NCI-H2107 treated with DMSO at 0.1 percent for 48 hours (cell line): Measurements from ENCODE around the gene VAMP5.
"Not testable (repeated sequence)": the region's sequence is repeated elsewhere in the genome, so short reads cannot be mapped to it uniquely, and the experiment has no call there.

ENCODE experiments used
- DNase-seq: peaks from one replicate; lab custom pipeline; 2025; ENCODE audit not compliant: unreplicated experiment; lab: John Stamatoyannopoulos, UW

The VAMP5 gene

DNA sequence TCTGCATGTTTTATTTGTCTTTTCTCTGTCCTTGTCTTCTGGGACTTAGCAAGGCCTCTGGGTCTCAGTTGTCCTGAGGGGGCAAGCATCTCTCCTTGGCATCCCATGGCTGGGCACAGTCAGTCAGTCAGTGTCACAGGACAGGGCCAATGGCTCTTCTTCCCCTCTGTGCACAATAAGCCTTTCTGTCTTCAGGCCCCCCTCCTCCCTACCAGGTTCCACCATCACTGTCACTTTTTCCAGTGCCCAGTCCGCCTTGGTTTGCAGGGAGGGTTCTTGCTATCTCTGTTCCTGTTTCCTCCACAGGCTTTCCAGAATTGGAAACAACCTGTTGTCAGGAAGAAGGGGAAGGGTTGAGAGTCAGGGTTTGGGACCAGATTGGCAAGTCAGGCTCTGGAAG, 1.7 kb upstream of the VAMP5 start:
- no peak for DNase-seq

DNA sequence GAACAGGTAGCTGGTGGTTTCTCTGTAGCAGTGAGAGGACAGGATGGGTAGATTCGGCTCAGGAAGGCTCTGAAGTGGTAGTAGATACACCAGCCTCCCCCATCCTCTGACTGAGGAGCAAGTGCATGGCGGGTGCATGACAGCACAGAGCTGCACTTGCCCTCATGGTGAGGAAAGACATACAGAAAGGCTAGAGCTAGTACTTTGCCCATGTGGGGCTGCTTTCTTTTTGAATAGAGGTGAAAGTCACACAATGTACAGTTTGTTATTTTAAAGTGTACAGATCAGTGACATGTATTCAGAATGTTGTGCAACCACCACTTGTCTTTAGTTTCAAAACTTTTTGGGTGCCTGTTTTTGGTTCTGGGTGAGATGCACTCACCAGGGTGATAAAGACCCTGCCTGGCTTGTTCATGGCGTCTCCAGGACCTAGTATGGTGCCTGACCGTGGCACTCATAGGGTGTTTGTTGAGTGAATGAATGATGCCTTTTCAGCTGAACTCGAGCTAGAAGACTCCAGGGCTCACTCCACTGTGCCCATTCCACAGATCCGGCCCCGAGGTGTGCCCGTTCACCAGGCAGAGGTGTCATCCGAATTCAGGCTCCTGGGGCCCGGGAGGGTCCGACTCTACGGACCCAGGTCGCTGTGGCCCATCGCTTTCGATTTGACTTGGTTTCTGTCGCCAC, 421 bp upstream of the VAMP5 start:
- no peak for DNase-seq

DNA sequence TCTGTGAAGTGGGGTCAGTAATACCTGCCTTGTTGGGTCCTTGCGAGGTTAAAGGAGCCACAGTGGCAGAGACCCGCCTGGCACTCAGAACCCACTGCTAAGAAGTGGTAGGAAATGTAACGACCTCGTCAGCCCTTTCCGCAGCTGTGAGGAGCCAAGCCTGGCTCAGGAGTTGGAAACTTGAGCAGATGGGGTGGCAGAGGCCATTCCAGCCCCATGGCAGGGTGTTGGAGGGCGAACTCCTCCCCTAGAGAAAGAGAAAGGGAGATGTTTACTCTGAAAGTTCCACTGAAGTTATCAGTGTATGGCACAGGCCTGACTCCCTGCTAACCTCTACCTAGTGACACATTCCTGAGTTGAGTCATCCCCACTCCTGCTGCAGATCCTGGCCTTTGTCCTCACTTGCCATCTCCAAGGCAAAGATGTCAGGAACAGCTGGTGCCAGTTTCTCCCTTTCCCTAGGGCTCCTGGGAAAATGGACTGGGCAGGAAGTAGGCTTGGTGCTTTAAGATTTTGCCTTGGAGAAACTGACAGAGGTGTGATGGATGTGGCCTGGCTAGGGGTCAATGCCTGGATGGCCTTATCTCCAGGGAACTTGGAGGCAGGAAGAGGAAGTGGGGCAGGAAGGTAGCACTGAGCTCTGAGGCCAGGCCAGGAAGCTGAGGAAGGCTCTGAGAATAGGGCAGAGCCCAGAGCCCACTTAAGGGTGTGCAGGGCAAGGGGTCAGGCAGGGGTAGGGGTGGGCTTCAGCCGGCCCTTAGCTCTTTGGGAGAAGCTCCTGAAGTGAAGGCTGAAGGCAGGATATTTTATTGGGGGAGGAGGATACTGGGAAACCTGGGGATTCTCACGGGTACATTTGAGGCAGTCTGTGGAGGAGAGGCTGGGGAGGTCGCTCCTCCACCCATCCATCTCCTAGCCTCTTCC, 888 bp downstream of the VAMP5 start:
- no peak for DNase-seq

DNA sequence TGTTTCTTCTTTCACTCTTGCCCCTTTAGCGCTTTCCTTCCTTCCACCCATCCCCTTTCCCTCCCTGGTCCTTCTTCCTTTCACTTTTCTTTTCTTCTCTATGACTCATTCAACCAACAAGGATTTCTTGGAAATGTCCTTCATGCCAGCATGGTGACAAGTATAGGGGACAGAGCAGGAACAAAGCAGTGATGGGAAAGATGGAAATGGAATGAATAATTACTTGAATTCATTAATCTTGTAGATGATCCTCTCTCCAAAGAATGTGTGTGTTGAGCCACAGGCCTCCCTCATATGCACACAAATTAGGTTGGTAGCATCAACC, 1.5 kb downstream of the VAMP5 start:
- no peak for DNase-seq

DNA sequence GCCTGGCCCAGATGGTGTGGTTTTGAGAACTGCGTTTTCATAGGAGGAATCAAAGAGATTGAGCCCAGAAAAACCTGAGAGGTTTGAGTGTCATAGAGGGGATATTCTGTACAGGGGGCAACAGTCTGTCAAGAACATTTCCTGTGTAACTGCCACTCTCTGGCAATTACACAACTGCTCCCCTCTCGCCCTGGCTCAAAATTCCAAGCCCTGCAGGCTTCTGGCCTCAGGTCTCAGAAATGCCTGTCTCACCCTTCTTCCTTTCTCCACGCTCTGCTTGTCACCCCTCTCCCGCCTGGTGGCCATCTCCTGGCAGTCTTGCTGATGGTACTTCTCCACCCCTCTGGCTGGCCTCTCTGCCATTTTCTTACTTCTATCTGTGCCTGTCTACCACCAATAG, 4.0 kb downstream of the VAMP5 start:
- no peak for DNase-seq

DNA sequence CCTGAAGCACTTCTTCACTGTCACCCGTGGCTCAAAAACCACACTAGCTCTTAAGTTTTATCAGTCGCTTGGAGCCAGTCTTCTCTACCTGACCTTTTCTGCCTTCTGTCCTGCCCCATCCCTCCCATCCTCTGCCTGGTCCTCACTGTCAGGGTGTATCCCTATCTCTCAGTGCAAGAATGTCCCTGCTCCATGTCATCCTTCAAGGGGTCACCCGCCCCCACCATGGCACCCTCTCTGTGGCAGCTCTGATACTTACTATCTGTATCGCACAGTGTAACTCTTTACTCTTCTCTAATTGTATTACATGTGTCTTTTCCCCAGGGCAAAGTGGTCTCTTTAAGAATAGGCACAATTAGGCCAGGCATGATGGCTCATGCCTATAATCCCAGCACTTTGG, 4.4 kb downstream of the VAMP5 start:
- no peak for DNase-seq

DNA sequence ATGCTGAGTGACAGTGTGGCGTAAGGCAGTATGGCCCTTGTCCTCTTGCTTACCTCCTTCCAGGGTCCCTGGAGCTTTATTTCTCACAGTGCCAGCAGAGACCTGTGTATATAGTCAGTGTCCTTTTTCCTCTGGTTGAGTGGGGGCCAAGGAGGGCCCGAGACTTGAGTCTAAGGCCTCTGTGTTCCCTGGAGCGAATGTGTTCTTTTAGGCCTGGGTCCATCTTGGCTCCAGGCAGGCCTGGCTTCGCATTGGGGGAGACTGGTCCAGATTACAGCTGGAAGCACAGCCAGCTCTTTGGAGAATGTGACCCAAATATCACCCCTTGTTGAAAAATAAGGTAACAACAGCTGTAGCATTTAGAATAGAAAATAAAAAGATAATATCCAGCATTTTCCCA, 5.0 kb downstream of the VAMP5 start:
- no peak for DNase-seq

DNA sequence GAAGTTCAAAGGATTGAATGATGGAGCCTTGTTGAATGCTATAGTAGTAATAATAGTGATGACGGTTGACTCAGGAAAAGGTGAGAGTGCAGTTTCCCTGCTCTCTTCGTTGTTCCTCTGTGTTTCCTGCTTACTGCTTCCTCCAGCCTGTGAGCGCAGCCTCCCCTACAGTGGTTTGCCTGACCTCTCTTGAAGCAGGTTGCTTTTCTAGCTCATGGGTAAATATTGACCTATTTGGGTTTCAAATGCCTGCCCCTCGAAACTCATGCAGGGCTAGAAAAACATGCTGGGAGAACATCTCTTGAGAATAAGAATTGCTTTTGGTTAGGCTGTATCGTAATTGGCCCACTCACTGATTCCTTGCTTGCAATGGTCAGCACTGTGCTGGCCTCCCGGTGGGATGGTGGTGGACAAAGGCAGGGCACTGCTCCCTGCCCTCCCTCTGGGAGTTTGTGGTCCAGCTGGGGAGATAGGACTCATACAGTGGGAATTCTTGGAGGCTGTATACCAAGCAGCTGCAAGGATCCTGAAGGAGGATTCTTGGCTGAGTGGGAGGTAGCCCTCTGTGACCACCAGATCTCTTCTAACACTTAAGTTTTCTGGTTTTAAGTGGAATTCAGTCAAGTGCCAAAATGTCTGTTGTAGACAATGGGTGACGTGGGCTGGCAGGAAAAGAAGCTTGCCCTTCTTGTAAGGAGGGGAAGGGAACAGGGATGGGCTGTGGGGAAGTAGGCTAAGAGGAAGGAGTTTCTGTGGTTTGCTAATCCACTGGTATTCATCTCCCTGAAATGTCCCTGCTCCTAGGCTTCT, 6.0 kb downstream of the VAMP5 start:
- DNase-seq, result no peak

DNA sequence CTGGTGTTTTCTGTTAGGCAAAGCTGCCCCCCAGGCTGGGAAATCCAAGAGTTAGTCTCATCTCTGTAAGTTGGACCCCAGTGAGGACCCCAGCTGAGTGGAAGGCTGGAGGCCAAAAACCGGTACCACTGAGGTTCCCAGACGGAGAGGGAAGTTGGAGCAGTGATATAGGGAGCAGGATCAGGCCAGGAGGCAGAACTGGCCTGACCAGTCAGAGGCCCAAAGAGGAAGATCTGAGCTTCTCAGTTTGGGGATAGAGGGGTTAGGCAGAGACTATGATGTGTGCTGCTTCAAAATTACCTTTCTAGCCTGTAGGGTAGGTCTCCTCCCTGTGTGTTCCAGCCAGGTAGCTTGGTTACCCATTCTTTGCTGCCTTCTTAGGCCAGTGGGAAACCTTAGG, 6.7 kb downstream of the VAMP5 start:
- DNase-seq, result no peak

DNA sequence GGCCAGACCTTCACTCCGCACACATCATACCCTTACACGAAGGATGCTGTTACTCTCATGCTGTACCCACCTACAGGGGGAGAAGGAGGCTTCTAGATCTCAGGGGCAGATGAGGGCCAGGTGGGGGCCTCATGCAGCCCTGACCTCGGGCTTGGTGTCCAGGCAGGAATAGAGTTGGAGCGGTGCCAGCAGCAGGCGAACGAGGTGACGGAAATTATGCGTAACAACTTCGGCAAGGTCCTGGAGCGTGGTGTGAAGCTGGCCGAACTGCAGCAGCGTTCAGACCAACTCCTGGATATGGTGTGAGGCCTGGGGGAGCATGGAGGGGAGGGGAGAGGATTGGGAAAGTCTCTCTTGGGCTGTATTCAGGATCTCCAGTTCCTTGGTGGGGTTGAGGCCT, 7.3 kb downstream of the VAMP5 start:
- DNase-seq, result no peak

DNA sequence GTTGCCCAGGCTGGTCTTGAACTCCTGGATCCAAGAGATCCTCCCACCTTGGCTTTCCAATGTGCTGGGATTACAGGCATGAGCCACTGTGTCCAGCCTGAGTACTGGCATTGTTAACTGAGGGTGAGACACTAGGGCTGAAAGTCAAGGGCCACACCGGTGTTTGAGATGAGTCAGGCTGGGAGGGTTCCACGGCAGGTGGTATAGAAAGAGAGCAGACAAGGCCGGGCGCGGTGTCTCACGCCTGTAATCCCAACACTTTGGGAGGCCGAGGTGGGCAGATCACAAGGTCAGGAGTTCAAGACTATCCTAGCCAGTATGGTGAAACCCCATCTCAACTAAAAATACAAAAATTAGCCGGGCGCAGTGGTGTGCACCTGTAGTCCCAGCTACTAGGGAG, 8.1 kb downstream of the VAMP5 start:
- DNase-seq, result not testable (repeated sequence)

DNA sequence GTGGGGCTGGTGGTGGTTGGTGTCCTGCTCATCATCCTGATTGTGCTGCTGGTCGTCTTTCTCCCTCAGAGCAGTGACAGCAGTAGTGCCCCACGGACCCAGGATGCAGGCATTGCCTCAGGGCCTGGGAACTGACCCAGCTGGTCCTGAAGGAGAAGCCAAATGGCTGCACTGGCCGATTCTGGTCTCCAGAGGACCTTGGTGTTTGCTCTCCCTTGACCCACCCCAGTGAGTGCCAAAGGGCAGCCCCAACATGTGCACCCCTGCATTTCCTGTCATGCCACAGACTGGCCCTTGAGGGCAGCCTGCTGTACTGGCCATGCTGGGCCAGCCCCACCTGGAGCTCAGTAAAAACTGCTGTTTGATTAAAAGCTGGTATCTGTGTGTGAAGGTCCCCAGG, 8.8 kb downstream of the VAMP5 start:
- DNase-seq, result no peak

DNA sequence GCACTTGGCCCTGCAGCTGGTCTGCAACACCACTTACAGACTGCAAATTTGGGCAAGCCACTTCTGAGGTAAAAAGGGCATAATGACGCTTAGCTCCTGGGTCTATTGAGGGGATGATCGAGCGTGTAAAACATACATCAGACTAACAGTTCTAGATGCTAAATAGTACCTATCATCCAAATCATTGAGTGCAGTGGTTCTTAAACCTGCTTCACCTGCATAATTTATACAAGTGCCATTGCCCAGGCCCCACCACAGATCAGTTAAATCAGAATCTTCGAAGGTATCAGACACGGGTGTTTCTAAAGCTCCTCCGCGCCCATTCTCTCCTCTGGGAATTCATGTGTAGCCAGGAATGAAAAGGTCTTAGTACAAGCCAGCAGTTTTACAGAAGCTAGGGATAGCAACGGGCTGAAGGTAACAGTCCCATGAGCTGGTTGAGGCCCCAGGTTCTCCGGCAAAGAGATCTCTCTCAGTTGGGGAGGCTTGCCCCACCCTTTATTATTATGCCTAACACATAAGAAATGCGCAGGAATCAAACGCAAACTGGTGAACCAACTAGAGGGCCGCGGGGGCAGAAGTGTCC, 10.6 kb downstream of the VAMP5 start:
- DNase-seq, result no peak

DNA sequence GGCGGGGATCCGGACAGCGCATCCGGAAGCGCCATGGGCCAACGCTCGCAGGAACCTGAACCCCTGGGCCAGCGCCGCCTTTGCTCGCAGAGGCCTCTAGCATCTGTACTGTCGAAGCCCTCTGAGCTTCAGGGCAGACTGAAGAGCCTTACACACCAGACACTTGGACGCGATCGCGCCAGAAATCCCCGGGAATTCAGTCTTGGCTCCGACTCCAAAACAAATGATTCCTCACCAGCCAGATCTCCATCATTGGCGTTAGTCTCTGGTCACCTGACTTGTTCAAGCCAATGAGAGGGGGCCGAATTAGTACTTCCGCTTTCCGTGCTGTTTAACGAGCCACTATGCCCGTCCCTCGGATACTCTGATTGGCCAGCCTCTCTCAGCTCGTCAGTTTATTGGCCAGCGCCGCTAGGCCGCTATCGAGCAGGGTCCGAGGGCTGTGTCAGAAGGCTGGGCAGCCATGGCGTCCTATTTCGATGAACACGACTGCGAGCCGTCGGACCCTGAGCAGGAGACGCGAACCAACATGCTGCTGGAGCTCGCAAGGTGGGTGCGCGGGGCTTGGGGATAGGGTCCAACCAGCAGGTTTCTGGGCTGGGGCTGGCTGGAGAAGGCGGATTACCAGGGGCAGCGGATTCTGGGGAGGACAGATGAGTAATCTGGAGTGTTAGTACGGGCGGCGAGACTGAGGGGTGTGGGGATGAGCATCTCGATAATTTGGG, 11.2 kb downstream of the VAMP5 start, which contains the start of gene RNF181:
Gene RNF181, plus strand, starts transcription at position 445 of the 725 bp plus-strand sequence. Its CDS starts 19 bp downstream, at position 464.
- DNase-seq, result peak; percentile 98

DNA sequence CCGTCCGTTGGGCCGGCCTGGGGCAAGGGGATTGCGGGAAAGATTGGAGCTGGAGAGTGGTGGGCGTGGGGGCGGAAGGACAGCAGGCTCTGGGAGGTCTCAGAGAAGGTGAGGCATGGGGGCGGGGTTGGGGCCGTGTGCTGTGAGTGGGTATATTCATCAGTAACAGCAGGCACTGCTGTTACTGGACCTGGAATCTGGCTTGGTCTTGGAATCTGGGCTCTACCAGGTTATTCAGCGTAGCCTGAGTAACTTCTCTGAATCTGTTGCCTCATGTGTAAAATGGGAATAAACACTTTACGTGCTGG, 11.7 kb downstream of the VAMP5 start:
- DNase-seq, result no peak

DNA sequence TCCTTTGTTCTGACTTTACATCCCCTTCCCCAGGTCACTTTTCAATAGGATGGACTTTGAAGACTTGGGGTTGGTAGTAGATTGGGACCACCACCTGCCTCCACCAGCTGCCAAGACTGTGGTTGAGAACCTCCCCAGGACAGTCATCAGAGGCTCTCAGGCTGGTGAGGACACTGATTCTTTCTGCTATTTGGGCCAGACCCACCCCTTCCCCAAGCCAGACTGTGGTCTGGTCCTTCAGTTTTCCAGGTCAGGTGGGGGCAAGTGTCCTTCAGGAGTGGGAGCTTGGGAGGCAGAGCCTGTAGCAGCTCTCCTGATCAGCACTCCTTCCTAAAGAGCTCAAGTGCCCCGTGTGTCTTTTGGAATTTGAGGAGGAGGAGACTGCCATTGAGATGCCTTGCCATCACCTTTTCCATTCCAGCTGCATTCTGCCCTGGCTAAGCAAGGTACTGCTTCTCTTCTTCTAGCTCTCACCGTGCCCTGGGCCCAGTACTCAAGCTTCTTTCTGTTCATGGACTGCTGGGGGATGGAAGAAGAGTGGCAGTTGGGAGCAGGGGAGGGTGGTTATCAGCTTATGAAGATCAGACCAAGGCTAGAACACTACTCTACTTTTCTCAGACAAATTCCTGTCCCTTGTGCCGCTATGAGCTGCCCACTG, 12.4 kb downstream of the VAMP5 start:
- no peak for DNase-seq

DNA sequence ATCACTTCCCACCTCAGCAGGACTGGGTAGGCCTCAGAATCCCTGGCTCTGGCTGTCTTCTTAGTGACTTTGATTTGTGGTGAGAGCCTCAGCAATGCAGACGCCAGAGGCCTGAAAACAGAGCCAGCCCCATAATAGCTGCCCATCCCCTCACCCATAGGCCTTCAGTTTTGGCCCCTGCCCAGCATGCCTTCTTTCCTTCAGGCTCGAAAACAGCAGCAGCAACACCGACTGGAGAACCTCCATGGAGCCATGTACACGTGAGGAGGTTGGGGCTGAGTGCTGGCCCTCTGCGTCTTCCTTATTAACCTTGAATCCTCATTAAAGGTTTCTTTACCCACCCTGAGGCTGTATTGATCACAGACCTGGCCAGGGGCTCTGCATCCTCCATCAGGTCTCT, 13.0 kb downstream of the VAMP5 start:
- no peak for DNase-seq

DNA sequence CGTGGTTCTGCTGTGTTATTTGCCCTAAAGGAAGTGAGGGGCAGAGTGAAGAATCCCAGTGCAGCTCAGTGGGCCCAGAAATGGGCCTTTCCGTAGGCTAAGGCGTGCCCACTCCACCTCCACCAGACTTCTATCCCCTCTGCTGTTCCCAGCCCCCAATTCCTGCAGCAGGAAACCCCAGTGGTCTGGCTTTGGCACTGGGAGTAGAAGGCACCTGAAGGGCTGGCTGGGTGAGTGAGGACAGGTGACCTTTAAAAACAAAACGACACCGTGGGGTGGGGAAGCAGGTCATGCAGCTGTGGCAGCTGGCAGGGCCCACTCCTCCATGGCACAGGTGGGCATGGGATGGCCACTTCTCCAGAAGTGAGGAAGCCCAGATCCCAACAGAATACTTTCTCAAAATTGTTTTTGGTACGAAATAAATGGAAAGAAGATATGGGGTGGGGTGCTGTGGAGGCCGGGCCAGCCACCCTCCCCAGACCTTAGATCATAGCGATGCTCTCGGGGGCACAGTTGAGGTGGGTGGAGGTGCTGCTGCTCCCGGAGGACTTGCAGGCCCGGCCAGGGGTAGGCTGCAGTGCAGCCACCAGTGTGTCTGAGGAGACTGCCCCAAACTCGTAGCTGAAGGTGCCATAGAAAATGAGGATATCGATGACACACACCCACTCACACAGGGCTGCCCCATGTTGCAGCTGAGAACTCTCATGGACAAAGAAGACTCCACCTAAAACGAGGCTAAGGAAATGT, 14.5 kb downstream of the VAMP5 start:
- DNase-seq, result no peak

DNA sequence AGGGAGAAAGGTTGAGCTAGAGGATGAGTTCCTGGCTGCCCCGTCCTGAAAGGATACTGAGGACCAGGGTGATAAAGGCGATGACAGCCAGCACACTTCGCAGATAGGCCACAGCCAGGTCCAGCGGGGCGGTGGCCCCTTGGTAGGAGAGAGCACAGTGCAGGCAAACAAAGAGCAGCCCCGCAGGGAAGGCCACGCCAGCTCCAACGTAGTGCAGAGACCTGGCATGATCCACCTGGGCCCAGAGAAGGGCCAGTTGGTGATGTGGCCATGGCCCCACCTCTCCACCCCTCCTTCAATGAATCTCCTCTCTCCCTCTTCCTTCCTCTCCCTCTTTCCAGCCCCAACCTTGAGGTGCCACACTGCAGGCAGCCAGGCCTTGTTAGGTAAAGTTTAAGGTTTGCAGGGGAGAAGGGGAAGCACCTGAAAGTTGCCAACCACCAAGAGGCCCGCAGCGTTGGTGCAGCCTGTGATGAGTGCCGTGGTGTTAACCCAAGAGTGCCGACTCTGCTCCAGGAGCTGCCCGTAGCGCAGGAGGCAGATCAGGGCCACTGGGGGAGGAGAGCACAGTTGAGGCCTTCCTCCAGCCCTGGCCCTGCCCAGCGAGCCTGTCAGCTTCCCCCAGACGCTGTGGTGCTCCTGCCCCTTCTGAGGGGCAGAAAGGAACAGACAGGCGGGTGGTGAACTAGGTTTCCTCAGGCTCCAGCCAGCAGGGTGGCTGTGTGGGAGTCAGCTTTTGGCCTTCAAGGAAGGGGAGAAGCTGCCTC, 15.4 kb downstream of the VAMP5 start:
- no peak for DNase-seq
